Large intestine (tissue), 3 donors: ENCODE data around the gene MGST2. TPM values are rescaled to one million over a fixed set of nuclear protein-coding genes. Genes with fewer than 3 reads are reported as not detected.
A peak's percentile ranks its signal among the peaks of the same experiment; 100 is the strongest.

Source experiments
- DNase-seq, 2 donors: peaks; one replicate each; pipeline versions ENCODE4 v3.0.0 to v3.0.0-alpha.2; 2013
- H3K27ac ChIP-seq: one replicate; pipeline ENCODE4 v1.5.1; 2013; ENCODE audit warnings: low read length
- H3K27me3 ChIP-seq: 2 replicates; pipeline ENCODE4 v1.6.1; 2013; ENCODE audit warnings: low read length; ENCODE audit not compliant: control insufficient read depth, insufficient read depth
- H3K36me3 ChIP-seq: 2 replicates; pipeline ENCODE4 v1.6.1; 2013; ENCODE audit warnings: low read length; ENCODE audit not compliant: control insufficient read depth, insufficient read depth
- H3K4me1 ChIP-seq: one replicate; pipeline ENCODE4 v1.6.1; 2013; ENCODE audit warnings: low read length; ENCODE audit not compliant: control insufficient read depth, insufficient read depth
- H3K4me3 ChIP-seq: one replicate; pipeline ENCODE4 v1.5.1; 2013; ENCODE audit warnings: low read length
- H3K9me3 ChIP-seq: one replicate; pipeline ENCODE4 v1.6.1; 2013; ENCODE audit warnings: mild to moderate bottlenecking, low read depth, low read length, moderate library complexity; ENCODE audit not compliant: control insufficient read depth
- WGBS: methylation state at CpG from one replicate; pipeline ENCODE4 v1.1.5; 2013; ENCODE audit warnings: low lambda C conversion rate; ENCODE audit not compliant: insufficient coverage; 5-methylcytosine and 5-hydroxymethylcytosine counted together
- polyA plus RNA-seq: library from polyadenylated mRNA; unstranded; fragments of 120-200 nt; gene quantifications from one replicate; pipeline ENCODE4 v1.2.1, GENCODE V29; 2013

MGST2 gene
- polyA plus RNA-seq, 1 donor = 126 TPM

GRCh38 chr4:139668036-139668435 lies 2.4 kb downstream of the MGST2 start:
- no CpG with 5 or more reads among the region's 2 CpGs for WGBS
- peak in 1 of 2 donors; percentile 64 for DNase-seq
- Histone ChIP-seq H3K4me3 (no peak overlapping the region), H3K27me3 (no peaks in the 10 kb centered on the region), H3K4me1 (peaks cover 44% of the 10 kb centered on the region), H3K36me3 (no peaks in the 10 kb centered on the region), H3K9me3 (no peaks in the 10 kb centered on the region), H3K27ac (peak overlapping the region; percentile 93)

- WGBS = no CpG with 5 or more reads among the region's 4 CpGs
- Histone ChIP-seq H3K4me1 (peaks cover 41% of the 10 kb centered on the region), H3K36me3 (peaks cover 5% of the 10 kb centered on the region), H3K27me3 (no peaks in the 10 kb centered on the region), H3K9me3 (no peaks in the 10 kb centered on the region), H3K4me3 (no peak overlapping the region), H3K27ac (peak overlapping the region; percentile 93)
- no peak for DNase-seq
Measured at GRCh38 chr4:139668658-139669201, 3.1 kb downstream of the MGST2 start.

- Histone ChIP-seq H3K9me3 (no peaks in the 10 kb centered on the region), H3K4me3 (no peak overlapping the region), H3K4me1 (peaks cover 36% of the 10 kb centered on the region), H3K27me3 (no peaks in the 10 kb centered on the region), H3K36me3 (peaks cover 8% of the 10 kb centered on the region), H3K27ac (peak overlapping the region; percentile 93)
- DNase-seq = no peak
- no CpG with 5 or more reads among the region's 6 CpGs for WGBS
Measured at GRCh38 chr4:139669335-139669734, 3.7 kb downstream of the MGST2 start.

GRCh38 chr4:139669890-139670289 lies 4.3 kb downstream of the MGST2 start:
- peaks cover 9% of the 10 kb centered on the region for H3K36me3 ChIP-seq
- no peak overlapping the region for H3K4me3 ChIP-seq
- peaks cover 30% of the 10 kb centered on the region for H3K4me1 ChIP-seq
- H3K27me3 ChIP-seq = no peaks in the 10 kb centered on the region
- no CpG with 5 or more reads among the region's 6 CpGs for WGBS
- H3K27ac ChIP-seq = no peak overlapping the region
- no peaks in the 10 kb centered on the region for H3K9me3 ChIP-seq
- DNase-seq = peak in 1 of 2 donors; percentile 22

GRCh38 chr4:139670775-139671174 lies 5.2 kb downstream of the MGST2 start:
- peak in 1 of 2 donors; percentile 37 for DNase-seq
- H3K27me3 ChIP-seq = no peaks in the 10 kb centered on the region
- no peaks in the 10 kb centered on the region for H3K9me3 ChIP-seq
- peaks cover 24% of the 10 kb centered on the region for H3K4me1 ChIP-seq
- H3K4me3 ChIP-seq = no peak overlapping the region
- no peak overlapping the region for H3K27ac ChIP-seq
- WGBS = 41% methylated on average over 2 of the region's 3 CpGs
- H3K36me3 ChIP-seq = peaks cover 18% of the 10 kb centered on the region

- Histone ChIP-seq H3K4me1 (peaks cover 24% of the 10 kb centered on the region), H3K27me3 (no peaks in the 10 kb centered on the region), H3K4me3 (no peak overlapping the region), H3K27ac (no peak overlapping the region), H3K9me3 (no peaks in the 10 kb centered on the region), H3K36me3 (peaks cover 21% of the 10 kb centered on the region)
- no peak for DNase-seq
- WGBS = no CpG with 5 or more reads among the region's 2 CpGs
Measured at GRCh38 chr4:139672215-139672614, 6.6 kb downstream of the MGST2 start.

GRCh38 chr4:139672732-139673131 lies 7.1 kb downstream of the MGST2 start:
- no peaks in the 10 kb centered on the region for H3K27me3 ChIP-seq
- H3K27ac ChIP-seq = no peak overlapping the region
- DNase-seq = no peak
- WGBS = no CpG with 5 or more reads among the region's 4 CpGs
- peaks cover 24% of the 10 kb centered on the region for H3K4me1 ChIP-seq
- no peak overlapping the region for H3K4me3 ChIP-seq
- H3K36me3 ChIP-seq = peaks cover 21% of the 10 kb centered on the region
- H3K9me3 ChIP-seq = no peaks in the 10 kb centered on the region

GRCh38 chr4:139674875-139675550 lies 9.4 kb downstream of the MGST2 start:
- no peak overlapping the region for H3K27ac ChIP-seq
- no CpG with 5 or more reads among the region's 10 CpGs for WGBS
- no peak overlapping the region for H3K4me3 ChIP-seq
- no peaks in the 10 kb centered on the region for H3K9me3 ChIP-seq
- H3K36me3 ChIP-seq = peaks cover 33% of the 10 kb centered on the region
- peaks cover 10% of the 10 kb centered on the region for H3K4me1 ChIP-seq
- no peak for DNase-seq
- H3K27me3 ChIP-seq = no peaks in the 10 kb centered on the region

GRCh38 chr4:139675651-139676050 lies 10.0 kb downstream of the MGST2 start:
- H3K9me3 ChIP-seq = no peaks in the 10 kb centered on the region
- peaks cover 38% of the 10 kb centered on the region for H3K36me3 ChIP-seq
- H3K27ac ChIP-seq = no peak overlapping the region
- H3K4me3 ChIP-seq = no peak overlapping the region
- no CpG with 5 or more reads among the region's 9 CpGs for WGBS
- no peaks in the 10 kb centered on the region for H3K27me3 ChIP-seq
- DNase-seq = no peak
- peaks cover 4% of the 10 kb centered on the region for H3K4me1 ChIP-seq

- Histone ChIP-seq H3K27ac (no peak overlapping the region), H3K36me3 (peaks cover 43% of the 10 kb centered on the region), H3K9me3 (no peaks in the 10 kb centered on the region), H3K4me1 (no peaks in the 10 kb centered on the region), H3K4me3 (no peak overlapping the region), H3K27me3 (no peaks in the 10 kb centered on the region)
- WGBS = no CpG with 5 or more reads among the region's 2 CpGs
- DNase-seq = no peak
Measured at GRCh38 chr4:139676365-139676764, 10.7 kb downstream of the MGST2 start.
